Measurements from ENCODE around the gene TMEM45B.
"Not testable (repeated sequence)": the region's sequence is repeated elsewhere in the genome, so short reads cannot be mapped to it uniquely, and the experiment has no call there.

Gene TMEM45B

GRCh38 chr11:129815596-129816461 lies at the start of gene TMEM45B:
TMEM45B (plus strand) TSS chr11:129815848; CDS start chr11:129852483, 36,635 bp downstream.
- peak; percentile 22 for DNase-seq (ENCODE audit: low read depth)

DNA sequence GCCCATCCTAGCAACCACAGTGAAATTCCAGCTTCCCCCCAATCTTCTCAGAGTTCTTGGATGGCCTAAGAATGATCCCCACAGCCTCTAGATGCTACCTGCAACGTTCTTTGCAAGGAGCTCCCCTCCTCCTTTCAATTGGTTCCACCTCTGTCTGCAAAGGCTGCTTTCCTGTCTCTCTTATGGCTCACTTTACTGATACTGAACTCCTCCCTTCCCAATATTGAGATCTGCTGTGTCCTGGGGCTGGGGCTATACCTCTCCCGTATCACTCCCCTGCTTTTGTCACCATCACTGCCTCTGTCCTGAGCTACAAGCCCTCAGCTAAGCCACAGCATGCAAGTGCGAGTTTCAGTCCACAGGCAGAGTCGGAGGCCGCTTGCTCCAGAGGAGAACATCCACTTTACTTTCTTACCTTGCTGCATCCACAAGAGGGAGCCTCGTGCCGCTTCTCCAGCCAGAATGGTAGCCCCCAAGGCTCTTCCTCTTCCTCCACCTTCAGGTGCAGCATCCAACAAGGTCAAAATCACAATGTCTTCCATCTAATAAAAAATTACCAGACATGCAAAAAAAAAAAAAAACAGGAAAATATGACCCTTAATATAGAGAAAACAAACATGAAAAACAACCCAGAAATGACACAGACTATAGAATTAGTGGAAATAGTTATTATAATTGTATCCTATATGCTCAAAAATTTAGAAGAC lies 48.6 kb upstream of the TMEM45B start:
- no peak for DNase-seq (ENCODE audit: low read depth)

- DNase-seq (ENCODE audit: low read depth): no peak
Observed at GRCh38 chr11:129767827-129768226, 47.8 kb upstream of the TMEM45B start.

DNA sequence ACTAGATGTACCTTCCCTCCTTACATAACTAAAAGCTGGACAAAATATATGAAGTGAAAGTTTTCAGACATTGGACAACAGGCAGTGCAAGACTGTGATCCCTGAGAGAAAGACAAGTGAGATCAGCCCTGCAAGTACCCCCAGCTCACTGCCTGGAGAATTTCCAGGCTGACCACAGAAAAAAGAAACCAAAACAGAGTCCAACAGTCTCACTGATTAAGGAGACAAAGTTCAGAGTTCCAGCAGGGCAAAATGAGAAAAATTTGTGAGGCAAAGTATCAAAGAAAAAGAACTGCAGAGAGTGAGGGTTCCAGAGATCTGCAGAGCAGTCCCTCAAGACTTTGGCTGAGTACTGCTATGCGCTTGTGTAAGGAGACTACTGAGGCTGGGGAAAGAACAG lies 47.3 kb upstream of the TMEM45B start:
- no peak for DNase-seq (ENCODE audit: low read depth)

DNA sequence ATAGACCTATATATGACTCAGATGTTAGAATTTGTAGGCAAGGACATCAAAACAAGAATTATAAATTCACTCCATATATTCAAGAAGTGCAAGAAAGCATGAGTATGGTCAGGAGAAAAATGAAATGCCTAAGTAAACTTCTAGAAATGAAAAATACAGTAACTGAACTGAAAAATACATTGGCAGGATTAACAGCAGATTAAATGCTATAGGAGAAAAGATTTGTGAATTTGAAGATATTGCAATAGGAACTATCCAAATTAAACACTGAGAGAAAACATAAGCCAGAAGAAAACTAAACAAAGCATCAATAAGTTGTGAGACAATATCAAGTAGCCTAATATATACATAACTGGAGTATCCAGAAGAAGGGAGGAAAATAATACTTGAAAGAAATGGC lies 46.6 kb upstream of the TMEM45B start:
- no peak for DNase-seq (ENCODE audit: low read depth)

GRCh38 chr11:129770993-129771392 lies 44.7 kb upstream of the TMEM45B start:
- DNase-seq (ENCODE audit: low read depth): no peak

DNA sequence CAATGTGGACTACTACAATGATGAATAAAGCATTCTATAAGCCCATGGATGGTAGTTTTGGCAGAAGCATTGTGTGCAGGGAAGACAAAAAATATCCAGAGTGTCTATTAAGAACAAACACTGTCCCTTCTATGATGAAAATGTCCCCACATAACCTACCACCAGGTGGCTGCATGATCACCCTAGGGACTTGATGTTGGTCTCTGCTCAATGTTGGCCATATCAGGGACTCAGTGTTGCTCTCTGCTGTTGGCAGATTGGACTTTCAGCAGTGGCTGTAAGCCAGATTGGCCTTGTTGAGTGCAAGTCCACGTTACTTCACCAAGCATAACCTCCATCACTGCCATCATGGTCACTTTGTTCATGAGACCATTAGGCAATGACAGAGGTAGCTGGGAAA lies 44.2 kb upstream of the TMEM45B start:
- not testable (repeated sequence) for DNase-seq (ENCODE audit: low read depth)

DNA sequence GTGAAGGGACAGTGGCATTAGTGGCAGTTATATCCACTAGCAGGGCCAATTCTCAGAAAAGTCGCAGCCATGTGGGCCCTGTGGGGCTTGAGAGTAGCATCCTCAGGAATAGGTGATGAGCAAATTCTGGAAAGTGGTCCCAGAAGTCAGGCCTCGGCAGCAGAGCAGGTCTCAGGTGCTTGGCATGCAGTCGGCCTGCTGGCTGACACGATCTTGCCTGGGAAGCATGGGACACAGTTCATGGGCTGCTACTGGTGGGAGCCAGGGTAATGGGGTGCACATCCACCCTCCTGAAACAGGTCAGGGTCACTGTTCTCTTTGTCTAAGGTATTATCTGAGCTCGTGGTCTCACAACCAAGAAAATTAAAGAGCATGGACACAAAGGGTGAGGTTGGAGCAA lies 36.8 kb upstream of the TMEM45B start:
- DNase-seq (ENCODE audit: low read depth): no peak

DNA sequence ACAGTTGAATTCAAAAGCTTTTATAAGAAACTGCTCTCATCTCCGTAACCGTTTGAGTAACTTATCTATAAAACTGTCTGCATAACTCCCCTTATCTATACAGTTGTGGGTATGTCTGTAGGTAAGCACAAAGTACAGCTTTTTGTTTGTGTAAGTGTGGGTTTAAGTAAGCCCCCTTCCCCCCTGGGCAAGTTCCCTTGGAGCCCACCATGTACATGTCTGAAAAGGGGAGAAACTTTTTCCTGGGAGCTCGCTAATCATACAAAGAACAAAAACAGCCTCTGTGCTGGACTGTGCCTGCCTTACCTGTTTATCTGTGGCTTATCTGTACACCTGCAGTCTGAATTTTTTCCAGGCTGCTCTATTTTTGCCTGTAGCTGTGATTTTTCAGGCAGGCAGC lies 36.3 kb upstream of the TMEM45B start:
- no peak for DNase-seq (ENCODE audit: low read depth)

DNA sequence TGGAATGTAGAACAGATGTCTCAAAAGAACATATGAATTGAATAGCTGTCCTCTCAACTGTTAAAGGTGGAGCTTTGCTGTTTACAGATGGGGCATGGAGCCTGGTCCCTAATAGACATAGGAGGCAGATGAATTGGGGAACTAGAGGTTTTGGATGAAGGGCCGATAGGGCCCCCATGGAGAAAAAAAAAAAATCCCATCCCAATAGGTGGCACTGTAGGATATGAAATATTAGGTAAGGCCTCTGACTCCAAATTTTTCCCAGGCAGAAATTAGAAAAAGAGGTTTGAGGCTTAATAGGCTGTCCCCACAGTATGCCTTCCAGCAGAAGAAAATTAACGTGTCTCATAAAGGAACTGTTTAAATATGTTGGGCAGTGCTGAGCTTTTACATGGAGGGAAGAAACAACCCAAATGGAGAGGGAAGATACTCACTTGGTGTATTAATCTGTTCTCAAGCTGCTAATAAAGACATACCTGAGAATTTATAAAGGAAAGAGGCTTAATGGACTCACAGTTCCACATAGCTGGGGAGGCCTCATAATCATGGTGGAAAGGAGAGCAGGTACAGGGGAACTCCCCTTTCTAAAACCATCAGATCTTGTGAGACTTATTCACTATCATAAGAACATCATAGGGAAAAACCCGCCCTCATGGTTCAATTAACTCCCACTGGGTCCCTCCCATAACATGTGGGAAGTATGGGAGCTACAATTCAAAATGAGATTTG lies 30.1 kb upstream of the TMEM45B start:
- DNase-seq (ENCODE audit: low read depth): no peak

GRCh38 chr11:129786112-129786416 lies 29.6 kb upstream of the TMEM45B start:
- not testable (repeated sequence) for DNase-seq (ENCODE audit: low read depth)

DNA sequence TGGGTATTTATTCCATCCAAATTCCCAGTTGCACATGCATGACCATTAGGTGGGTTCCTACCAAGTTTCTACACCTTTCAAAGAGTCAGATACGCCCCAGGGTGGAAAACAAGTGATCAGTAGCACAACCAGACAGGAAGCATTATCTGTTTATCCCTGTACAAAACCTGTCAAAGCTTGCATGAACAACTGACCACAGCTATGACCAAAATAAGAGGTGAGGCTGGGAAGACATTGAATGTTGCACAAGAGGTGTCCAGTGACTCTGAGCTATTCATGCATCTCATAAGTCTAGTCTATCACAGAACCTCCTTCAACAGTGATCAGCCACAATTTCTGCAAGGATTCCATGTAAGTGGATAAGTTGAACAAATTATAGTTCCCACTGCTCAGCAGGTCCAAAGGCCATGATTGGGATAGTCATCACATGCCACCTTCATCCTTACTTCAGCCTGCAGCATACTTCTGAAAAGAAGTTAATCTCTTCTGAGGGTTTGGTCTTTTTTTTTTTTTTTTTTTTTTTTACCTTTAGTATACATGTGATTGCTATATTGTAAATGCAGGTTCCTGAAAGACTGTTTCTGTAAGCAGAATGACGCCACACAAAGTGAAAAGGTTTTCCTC lies 28.0 kb upstream of the TMEM45B start:
- no peak for DNase-seq (ENCODE audit: low read depth)

DNA sequence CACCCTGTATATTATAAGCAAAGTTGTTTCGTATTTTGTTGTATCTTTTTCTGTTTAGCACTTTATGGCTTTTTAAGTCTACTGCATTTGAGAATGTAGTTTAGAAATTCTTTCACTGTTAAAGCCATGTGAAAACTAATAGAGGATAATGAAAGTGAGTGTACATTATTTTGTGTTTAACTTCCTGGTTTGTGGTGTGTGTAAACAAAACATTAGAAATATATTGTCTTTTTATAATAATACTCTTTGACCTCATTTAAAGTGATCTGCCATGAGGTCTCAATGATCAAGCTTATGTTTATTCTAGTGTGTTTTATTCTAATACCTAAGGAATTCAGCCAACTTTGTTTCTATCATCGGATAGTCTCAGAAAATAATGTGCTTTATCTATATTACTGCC lies 27.4 kb upstream of the TMEM45B start:
- no peak for DNase-seq (ENCODE audit: low read depth)

GRCh38 chr11:129790106-129790505 lies 25.5 kb upstream of the TMEM45B start:
- DNase-seq (ENCODE audit: low read depth): no peak

GRCh38 chr11:129791515-129791914 lies 24.1 kb upstream of the TMEM45B start:
- DNase-seq (ENCODE audit: low read depth): no peak

DNA sequence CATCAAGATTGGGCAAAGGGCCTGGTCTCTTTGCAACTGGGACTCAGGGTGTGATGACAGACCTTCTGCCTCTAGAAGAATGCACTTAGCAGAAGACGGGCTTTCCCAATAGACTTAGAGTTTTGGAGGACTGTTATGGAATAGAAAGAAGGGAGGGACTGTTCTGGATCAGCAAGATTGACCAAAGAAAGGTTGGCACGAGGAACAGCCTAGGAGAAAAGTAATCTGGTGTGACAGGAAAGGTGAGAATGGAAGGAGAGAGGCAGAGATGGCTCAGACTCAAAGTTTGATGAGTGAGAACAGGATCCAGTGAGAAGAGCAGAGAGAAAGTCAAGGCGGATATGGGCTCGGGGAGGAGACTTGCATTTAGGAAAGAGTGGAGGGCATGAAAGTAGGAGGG lies 23.0 kb upstream of the TMEM45B start:
- DNase-seq (ENCODE audit: low read depth): no peak

- DNase-seq (ENCODE audit: low read depth): no peak
Observed at GRCh38 chr11:129795089-129795488, 20.6 kb upstream of the TMEM45B start.

DNA sequence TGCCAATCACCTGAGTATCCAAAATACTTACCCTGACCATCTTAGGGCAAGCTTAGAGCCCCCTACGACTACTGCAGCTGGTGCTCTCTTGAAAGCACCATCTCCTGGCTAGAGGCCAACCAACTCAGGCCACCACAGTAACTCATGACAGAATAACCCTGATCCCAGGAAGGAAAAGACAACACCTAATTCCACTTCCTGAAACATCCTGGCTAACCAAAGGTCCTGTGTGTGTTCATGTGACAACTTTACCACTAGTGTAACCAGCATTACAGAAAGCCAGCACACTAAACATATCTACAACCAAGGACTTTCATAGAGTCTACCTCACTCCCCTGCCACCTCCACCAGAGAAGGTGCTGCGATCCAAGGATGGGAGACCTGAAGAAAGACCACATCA lies 17.4 kb upstream of the TMEM45B start:
- no peak for DNase-seq (ENCODE audit: low read depth)

DNA sequence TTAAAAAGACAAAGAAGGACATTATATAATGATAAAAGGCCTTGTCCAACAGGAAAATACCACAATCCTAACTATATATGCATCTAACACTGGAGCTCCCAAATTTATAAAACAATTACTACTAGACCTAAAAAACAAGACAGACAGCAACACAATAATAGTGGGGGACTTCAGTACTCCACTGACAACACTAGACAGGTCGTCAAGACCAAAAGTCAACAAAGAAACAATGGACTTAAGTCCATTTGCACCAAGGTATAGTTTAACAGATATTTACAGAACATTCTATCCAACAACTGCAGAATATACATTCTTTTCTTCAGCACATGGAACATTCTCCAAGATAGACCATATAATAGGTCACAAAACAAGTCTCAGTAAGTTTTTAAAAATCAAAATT lies 15.5 kb upstream of the TMEM45B start:
- DNase-seq (ENCODE audit: low read depth): not testable (repeated sequence)

DNA sequence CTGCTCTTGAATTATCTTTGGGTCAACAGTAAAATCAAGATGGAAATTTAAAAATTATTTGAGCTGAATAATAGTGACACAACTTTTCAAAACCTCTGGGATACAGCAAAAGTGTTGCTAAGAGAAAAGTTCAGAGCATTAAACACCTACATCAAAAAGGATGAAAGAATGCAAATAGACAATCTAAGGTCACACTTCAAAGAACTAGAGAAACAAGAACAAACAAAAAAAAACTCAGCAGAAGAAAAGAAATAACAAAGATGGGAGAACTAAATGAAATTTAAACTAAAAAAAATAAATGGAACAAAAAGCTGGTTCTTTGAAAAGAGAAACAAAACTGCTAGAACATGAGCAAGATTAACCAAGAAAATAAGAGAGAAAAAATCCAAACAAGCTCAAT lies 15.0 kb upstream of the TMEM45B start:
- no peak for DNase-seq (ENCODE audit: low read depth)

GRCh38 chr11:129803533-129803932 lies 12.1 kb upstream of the TMEM45B start:
- DNase-seq (ENCODE audit: low read depth): no peak

- peak; percentile 34 for DNase-seq (ENCODE audit: low read depth)
Observed at GRCh38 chr11:129804012-129804411, 11.6 kb upstream of the TMEM45B start.
